Esophagus muscularis mucosa (tissue), 3 donors: ENCODE results near the gene KCNQ1.

ENCODE experiments used
- POLR2A ChIP-seq: fragments of 450-650 bp; IDR thresholded peaks from one replicate; pipeline ENCODE4 v1.6.1; 2017; ENCODE audit warnings: antibody characterized with exemption, moderate library complexity, mild to moderate bottlenecking, low read depth
- TF ChIP-seq, protein P1 (sequence below), 3 experiments: fragments of 200-600 bp in 2 of 3; fragments of 450-650 bp in 1 of 3; sonication (generic) in 2 of 3; IDR thresholded peaks; one replicate each; pipeline ENCODE4 v1.5.1; 2017 to 2019; ENCODE audit warnings: antibody characterized with exemption in 3 of 3, mild to moderate bottlenecking in 2 of 3, moderate library complexity in 1 of 3

GRCh38 chr11:2533587-2534133, 88.9 kb downstream of the KCNQ1 start:
- TF ChIP-seq, protein P1, sequence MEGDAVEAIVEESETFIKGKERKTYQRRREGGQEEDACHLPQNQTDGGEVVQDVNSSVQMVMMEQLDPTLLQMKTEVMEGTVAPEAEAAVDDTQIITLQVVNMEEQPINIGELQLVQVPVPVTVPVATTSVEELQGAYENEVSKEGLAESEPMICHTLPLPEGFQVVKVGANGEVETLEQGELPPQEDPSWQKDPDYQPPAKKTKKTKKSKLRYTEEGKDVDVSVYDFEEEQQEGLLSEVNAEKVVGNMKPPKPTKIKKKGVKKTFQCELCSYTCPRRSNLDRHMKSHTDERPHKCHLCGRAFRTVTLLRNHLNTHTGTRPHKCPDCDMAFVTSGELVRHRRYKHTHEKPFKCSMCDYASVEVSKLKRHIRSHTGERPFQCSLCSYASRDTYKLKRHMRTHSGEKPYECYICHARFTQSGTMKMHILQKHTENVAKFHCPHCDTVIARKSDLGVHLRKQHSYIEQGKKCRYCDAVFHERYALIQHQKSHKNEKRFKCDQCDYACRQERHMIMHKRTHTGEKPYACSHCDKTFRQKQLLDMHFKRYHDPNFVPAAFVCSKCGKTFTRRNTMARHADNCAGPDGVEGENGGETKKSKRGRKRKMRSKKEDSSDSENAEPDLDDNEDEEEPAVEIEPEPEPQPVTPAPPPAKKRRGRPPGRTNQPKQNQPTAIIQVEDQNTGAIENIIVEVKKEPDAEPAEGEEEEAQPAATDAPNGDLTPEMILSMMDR (IDR thresholded peaks at IDR 0.05): no peak
- no peak for TF ChIP-seq POLR2A
